ENCODE data around the gene ARID5B.

Gene ARID5B

GRCh38 chr10:62113680-62114079 lies 212.2 kb downstream of the ARID5B start:
- Mint-ChIP-seq H3K4me3 (no peak overlapping the region), H3K9me3 (peaks cover 1 to 4% of the 10 kb centered on the region in 2 donors), H3K27ac (no peak overlapping the region), H3K27me3 (no peaks in the 10 kb centered on the region), H3K4me1 (peaks cover 31 to 56% of the 10 kb centered on the region in 2 donors), H3K36me3 (peaks cover 16 to 27% of the 10 kb centered on the region in 2 donors)
- ATAC-seq (replicated peaks) = no peak
- DNase-seq = no peak

- H3K27me3 Mint-ChIP-seq = no peaks in the 10 kb centered on the region
- ATAC-seq (replicated peaks) = no peak
- no peak for DNase-seq
- H3K36me3 Mint-ChIP-seq = peaks cover 15 to 27% of the 10 kb centered on the region in 2 donors
- H3K9me3 Mint-ChIP-seq = peaks cover 0 to 9% of the 10 kb centered on the region in 2 donors
- peak overlapping the region; percentile 66 for H3K27ac Mint-ChIP-seq
- no peak overlapping the region for H3K4me3 Mint-ChIP-seq
- H3K4me1 Mint-ChIP-seq = peaks cover 26 to 53% of the 10 kb centered on the region in 2 donors
These were observed 213.8 kb downstream of the ARID5B start for GRCh38 chr10:62115321-62115720.

- Mint-ChIP-seq H3K9me3 (peaks cover 0 to 9% of the 10 kb centered on the region in 2 donors), H3K27me3 (no peaks in the 10 kb centered on the region), H3K36me3 (peaks cover 13 to 25% of the 10 kb centered on the region in 2 donors), H3K27ac (peak overlapping the region; percentile 66), H3K4me3 (no peak overlapping the region), H3K4me1 (peaks cover 22 to 49% of the 10 kb centered on the region in 2 donors)
- DNase-seq = no peak
- ATAC-seq (replicated peaks) = peak in 1 of 2 donors; percentile 58
These were observed 214.3 kb downstream of the ARID5B start for GRCh38 chr10:62115842-62116241.

- ATAC-seq (replicated peaks) (no peak), DNase-seq (no peak)
- Mint-ChIP-seq H3K4me3 (no peak overlapping the region), H3K9me3 (peaks cover 0 to 9% of the 10 kb centered on the region in 2 donors), H3K27me3 (no peaks in the 10 kb centered on the region), H3K27ac (peak overlapping the region; percentile 32), H3K4me1 (peaks cover 22 to 45% of the 10 kb centered on the region in 2 donors), H3K36me3 (peaks cover 13 to 22% of the 10 kb centered on the region in 2 donors)
These were observed 215.4 kb downstream of the ARID5B start for GRCh38 chr10:62116896-62117295.

GRCh38 chr10:62121187-62121530 lies 219.7 kb downstream of the ARID5B start:
- H3K4me3 Mint-ChIP-seq = no peak overlapping the region
- H3K9me3 Mint-ChIP-seq = peaks cover 9 to 19% of the 10 kb centered on the region in 2 donors
- no peak overlapping the region for H3K27ac Mint-ChIP-seq
- H3K4me1 Mint-ChIP-seq = peaks cover 13 to 33% of the 10 kb centered on the region in 2 donors
- DNase-seq = no peak
- peaks cover 13 to 34% of the 10 kb centered on the region in 2 donors for H3K36me3 Mint-ChIP-seq
- H3K27me3 Mint-ChIP-seq = no peaks in the 10 kb centered on the region
- ATAC-seq (replicated peaks) = no peak

- no peak for ATAC-seq (replicated peaks)
- Mint-ChIP-seq H3K36me3 (peaks cover 11 to 35% of the 10 kb centered on the region in 2 donors), H3K4me3 (no peak overlapping the region), H3K27me3 (no peaks in the 10 kb centered on the region), H3K27ac (no peak overlapping the region), H3K9me3 (peaks cover 10 to 20% of the 10 kb centered on the region in 2 donors), H3K4me1 (peaks cover 8 to 13% of the 10 kb centered on the region in 2 donors)
- no peak for DNase-seq
These were observed 226.5 kb downstream of the ARID5B start for GRCh38 chr10:62127975-62128374.

- peaks cover 8 to 10% of the 10 kb centered on the region in 2 donors for H3K4me1 Mint-ChIP-seq
- peaks cover 12 to 26% of the 10 kb centered on the region in 2 donors for H3K36me3 Mint-ChIP-seq
- no peak for ATAC-seq (replicated peaks)
- no peak overlapping the region for H3K4me3 Mint-ChIP-seq
- H3K9me3 Mint-ChIP-seq = peaks cover 8 to 15% of the 10 kb centered on the region in 2 donors
- H3K27ac Mint-ChIP-seq = no peak overlapping the region
- H3K27me3 Mint-ChIP-seq = no peaks in the 10 kb centered on the region
- no peak for DNase-seq
These were observed 229.4 kb downstream of the ARID5B start for GRCh38 chr10:62130948-62131347.

GRCh38 chr10:62131724-62132123 lies 230.2 kb downstream of the ARID5B start:
- no peak for ATAC-seq (replicated peaks)
- Mint-ChIP-seq H3K27ac (no peak overlapping the region), H3K9me3 (peaks cover 8 to 15% of the 10 kb centered on the region in 2 donors), H3K4me1 (peaks cover 8 to 10% of the 10 kb centered on the region in 2 donors), H3K4me3 (no peak overlapping the region), H3K27me3 (no peaks in the 10 kb centered on the region), H3K36me3 (peaks cover 12 to 24% of the 10 kb centered on the region in 2 donors)
- no peak for DNase-seq

- H3K27ac Mint-ChIP-seq = peak overlapping the region; percentile 10
- ATAC-seq (replicated peaks) = peak in 1 of 2 donors; percentile 61
These were observed 232.1 kb downstream of the ARID5B start for GRCh38 chr10:62133618-62134017.

DNA sequence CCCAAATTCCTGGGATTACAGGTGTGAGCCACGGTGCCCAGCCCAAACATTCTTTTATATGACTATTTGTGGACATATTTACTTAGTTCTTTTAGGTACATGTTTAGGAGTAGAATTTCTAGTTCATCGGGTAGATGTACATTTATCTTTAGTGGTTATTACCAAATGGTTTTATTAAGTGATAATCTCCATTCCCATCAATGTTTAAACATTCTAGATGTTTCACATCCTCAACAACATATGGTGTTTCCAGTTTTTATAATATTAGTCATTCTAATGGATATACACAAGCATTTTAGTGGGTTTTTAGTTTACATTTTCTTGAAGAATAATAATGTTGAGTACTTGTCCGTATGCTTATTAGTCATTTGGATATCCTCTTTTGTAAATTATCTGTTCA lies 235.4 kb downstream of the ARID5B start:
- ATAC-seq (replicated peaks) = no peak

More at GRCh38 chr10:62133618-62134017, 232.1 kb downstream of the ARID5B start:
- H3K4me3 Mint-ChIP-seq = no peak overlapping the region
- peaks cover 8 to 15% of the 10 kb centered on the region in 2 donors for H3K9me3 Mint-ChIP-seq
- H3K36me3 Mint-ChIP-seq = peaks cover 10 to 31% of the 10 kb centered on the region in 2 donors
- peaks cover 8 to 10% of the 10 kb centered on the region in 2 donors for H3K4me1 Mint-ChIP-seq
- no peaks in the 10 kb centered on the region for H3K27me3 Mint-ChIP-seq
- no peak for DNase-seq

More for the DNA sequence above, 235.4 kb downstream of the ARID5B start:
- no peak overlapping the region for H3K27ac Mint-ChIP-seq
- H3K4me3 Mint-ChIP-seq = no peak overlapping the region
- H3K4me1 Mint-ChIP-seq = peaks cover 9 to 11% of the 10 kb centered on the region in 2 donors
- no peaks in the 10 kb centered on the region for H3K27me3 Mint-ChIP-seq
- H3K36me3 Mint-ChIP-seq = peaks cover 2 to 24% of the 10 kb centered on the region in 2 donors
- no peak for DNase-seq
- peaks cover 4 to 10% of the 10 kb centered on the region in 2 donors for H3K9me3 Mint-ChIP-seq

Data from stimulated activated naive B cell treated with anti-CD40 and anti-IgM and Interleukin-4, amounts not matched to agents 10 μg/mL and 1 μg/mL and 100 μg/mL, for 72 hours (primary cell).